Measurements from ENCODE around the gene KIF3A.

Gene KIF3A

DNA sequence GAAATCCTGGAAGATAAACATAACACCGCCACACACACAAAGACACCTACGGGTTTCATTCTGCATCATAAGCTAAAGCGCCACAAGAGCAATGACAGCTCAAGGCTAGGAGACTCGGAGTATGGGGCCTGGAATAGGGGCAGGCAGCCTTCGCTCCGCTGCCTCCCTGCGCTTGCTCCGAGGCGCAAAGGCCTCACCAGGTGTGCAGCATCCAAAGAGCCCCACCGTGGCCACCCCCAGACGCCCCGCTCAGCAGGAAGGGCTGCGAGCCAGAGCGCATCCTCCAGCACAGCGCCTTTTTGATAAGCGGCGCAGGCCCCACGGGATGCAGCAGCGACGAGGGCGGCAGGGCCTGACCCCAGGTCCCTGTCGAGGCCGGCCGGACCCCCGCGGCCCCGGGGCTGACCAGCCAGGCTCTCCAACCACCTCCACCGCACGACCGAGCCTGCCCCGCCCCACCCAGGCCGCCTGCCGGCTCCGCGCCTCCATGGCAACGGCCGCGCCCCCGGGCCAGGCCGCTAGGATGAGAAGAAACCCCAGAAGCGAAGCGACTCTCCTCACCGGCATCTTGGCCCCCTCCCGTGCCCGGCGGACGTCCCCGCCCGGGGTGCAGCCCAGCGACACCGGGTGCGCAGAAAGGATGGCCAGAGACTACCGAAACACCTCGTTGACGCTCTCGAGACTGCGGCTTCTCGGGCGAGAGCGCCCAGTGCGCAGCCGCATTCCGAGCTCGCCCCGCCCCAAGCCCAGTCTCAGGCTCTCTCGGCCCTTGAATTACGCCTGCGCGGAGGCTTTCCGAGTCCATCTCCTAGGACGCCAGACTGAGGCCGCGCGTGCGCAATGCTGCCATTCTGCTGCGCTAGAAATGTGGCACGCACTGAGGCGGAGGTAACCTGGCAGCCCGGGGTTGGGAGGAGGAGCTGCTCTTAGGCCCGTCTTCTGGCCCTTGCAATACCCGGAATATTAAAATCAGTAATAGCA lies at the start of gene KIF3A:
Gene KIF3A (minus strand): TSS at position 694 of the 981 bp plus-strand sequence. CDS start 127 bp downstream, at position 567.
- DNase-seq, result peak; percentile 93

- DNase-seq, result no peak
These were observed 49.7 kb upstream of the KIF3A start for GRCh38 chr5:132787076-132787475.

DNA sequence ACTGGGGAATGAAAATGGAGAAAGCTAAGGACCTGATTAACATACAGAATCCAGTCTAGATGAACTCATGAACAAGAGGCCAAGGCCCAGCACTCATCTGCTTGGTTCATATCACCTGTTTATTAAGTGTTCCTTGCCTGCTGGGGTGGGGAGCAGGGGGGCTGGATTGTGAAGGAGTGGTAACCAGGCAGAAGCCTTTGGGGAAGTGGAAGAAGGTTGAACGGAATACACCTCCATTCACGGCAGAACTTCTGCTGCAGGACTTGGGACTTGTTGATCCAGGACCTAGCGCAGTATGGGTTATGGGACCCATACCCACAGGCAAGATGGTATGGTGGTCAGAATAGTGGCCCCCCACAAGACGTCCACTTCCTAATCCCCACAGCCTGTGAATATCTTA lies 48.5 kb upstream of the KIF3A start:
- no peak for DNase-seq

- DNase-seq, result no peak
These were observed 48.0 kb upstream of the KIF3A start for GRCh38 chr5:132785365-132785764.

DNA sequence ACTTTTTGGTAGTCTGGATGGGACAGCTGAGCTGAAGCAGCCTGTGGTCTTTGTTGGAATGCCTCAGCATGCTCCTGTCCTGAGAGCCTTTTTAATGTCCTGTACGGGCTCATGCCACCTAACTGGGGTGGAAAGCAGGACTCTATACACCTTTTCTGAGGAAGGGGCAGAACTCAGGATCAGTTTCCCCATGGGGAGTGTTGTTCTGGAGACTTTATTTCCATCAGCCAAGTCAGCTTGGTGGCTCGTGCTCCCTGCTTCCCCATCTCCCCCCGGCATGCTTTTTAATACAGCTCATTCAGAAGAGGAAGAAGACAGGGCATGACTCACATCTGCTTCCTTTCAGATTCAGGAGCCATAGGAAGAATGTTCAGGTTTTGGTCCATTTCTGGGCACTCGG lies 44.8 kb upstream of the KIF3A start:
- DNase-seq, result no peak

DNA sequence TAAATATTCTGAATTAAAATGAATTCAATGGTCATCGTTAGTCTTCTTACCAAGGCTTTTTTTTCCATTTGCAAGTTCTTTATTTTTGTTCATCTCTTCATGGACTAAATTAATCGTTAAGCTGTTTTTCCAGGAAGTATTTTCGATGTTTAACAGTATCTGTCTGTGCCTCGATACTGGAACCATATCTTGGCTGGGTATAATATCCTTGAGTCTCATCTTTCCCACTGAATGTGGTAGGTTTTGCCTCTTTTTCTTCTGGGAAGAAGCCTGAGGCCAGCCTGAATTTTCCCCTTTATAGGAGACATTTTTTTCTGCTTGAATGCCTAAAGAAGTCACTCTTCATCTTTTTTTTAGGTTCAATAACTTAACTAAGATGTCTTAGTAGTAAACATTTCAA lies 43.7 kb upstream of the KIF3A start:
- no peak for DNase-seq

- DNase-seq, result no peak
These were observed 43.2 kb upstream of the KIF3A start for GRCh38 chr5:132780577-132780976.

DNA sequence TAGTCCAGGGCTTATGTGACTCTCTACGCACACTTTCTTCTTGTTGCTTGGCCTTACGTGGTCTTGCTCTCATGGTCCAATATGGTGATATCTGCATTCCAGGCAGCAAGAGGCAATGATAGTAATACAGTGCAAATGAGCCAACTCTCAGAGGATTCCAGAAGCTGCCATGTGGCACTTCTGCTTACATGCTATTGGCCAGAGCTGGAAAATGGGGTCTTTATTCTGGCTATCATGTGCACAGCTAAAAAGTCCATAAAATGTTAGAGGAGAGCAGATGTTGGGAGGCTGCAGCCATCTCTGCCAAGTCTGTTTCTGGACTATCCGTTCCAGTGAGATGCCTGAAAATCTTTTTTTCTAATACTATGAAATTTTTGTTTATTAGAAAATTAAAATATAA lies 42.6 kb upstream of the KIF3A start:
- DNase-seq, result no peak

- no peak for DNase-seq
These were observed 41.5 kb upstream of the KIF3A start for GRCh38 chr5:132778856-132779255.

DNA sequence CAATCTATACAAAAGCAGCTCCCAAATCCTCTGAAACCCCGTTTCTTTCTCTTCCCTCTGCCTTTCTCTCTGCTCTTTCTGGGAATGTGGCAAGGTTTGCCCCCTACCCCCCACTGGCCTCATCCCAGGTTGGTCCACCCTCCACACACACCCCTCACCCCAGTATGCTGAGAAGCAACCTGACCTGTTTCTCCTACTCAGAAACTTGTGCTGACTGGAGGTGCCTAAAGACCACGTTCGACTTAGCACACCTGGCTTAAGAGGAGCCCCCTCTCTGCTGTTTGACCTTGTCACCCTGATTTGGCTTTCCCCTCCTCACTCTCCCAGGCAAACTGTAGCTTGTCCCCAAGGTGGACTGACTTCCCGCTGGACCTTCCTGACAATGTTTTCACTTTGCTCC lies 40.8 kb upstream of the KIF3A start:
- DNase-seq, result no peak

DNA sequence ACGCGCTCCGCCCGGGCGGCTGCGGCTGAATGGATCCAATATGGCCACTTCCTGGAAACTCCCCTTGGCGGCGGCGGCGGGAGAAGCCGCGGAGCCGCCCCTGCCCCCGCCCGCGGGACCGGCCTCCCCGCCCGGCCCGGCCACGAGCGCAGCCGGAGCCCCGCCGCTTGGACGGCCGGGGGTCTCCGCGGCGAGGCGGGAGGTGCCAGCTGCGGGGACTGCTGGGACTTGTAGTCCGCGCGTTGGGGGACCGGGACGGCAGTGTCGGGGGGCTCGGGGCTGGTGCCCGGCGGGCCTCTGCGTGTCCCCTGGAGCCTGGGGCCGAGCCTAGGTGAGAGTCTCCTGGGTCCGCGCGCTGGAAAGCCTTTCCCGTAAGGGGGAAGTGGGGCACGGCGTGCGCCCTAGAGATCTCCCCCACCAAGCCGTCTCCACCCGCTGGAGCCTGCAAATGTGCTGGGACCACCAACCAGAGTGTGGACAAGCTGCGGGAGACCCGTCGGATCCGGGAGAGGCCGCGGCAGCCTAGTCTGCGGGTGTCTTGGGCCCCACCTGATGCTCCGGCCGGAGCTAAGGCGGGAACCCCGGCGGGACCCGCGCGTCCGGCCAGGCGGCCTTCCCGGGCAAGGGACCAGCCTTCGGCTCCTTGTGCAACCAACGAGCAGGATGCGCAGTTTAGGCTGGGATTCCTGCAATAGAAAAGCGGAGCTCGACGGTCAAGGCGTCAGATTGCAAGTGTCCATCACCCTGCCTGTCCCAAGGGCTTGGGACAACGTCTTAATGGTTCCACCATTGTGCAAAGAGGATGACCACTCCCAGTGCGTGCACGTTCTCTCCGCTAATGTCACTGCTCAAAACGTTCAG lies 40.1 kb upstream of the KIF3A start, which contains the start of gene SEPTIN8:
Gene SEPTIN8 (minus strand): TSS at position 31 of the 861 bp plus-strand sequence. CDS start 102 bp downstream, outside the sequence.
- DNase-seq, result no peak

GRCh38 chr5:132776938-132777208 lies 39.5 kb upstream of the KIF3A start:
- DNase-seq, result no peak

GRCh38 chr5:132776131-132776937 lies 39.0 kb upstream of the KIF3A start:
- DNase-seq, result no peak

- no peak for DNase-seq
These were observed 38.2 kb upstream of the KIF3A start for GRCh38 chr5:132775476-132775961.

GRCh38 chr5:132774896-132775295 lies 37.5 kb upstream of the KIF3A start:
- DNase-seq, result no peak

GRCh38 chr5:132774406-132774805 lies 37.1 kb upstream of the KIF3A start:
- DNase-seq, result no peak

- no peak for DNase-seq
These were observed 36.4 kb upstream of the KIF3A start for GRCh38 chr5:132773601-132774355.

DNA sequence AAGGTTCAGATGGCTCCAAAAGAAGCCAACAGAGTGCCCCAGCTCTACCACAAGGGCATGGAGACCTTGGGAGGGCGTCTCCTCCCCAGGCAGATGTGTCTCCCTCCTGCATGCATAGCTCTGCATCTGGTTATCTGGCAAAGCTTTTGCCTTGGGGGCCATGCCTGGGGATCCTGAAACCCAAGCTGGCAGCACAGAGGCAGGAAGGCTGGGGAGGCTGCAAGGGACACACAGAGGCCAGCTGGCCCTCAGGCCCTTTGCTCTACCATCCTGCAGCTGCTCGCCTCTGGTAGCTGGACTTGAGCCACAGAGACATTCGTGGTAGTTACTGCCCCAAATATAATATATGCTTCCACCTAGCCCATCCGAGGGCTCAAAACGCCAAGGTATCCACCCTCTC lies 35.8 kb upstream of the KIF3A start:
- no peak for DNase-seq

GRCh38 chr5:132772291-132773070 lies 35.1 kb upstream of the KIF3A start:
- no peak for DNase-seq

DNA sequence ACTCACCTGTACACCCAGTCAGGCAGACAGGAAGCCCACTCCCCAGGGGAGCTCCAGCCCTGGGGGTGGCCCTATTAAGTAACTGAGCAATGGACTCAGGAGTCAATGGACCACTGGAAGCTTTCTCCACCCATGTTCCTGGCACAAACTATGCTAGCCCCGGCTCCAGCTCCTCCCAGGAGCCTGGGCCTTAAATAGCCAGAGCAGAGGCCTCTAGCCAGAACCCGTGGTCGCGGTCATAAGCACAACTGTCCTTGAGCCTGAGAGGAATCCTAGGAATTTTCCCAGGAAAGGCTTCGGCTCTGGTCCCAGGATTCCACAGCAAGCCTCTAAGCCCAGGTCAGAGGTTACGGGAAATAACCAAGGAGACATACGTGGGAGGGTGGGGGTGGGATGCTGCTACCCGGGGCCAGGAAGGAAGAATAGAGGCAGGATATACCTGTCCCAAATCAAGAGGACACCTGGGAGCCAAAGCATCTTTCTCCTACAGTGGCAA lies 34.2 kb upstream of the KIF3A start:
- DNase-seq, result no peak

Data from cortex of kidney (tissue), 1 donor.